HG03108 (cell line): ENCODE measurements around the gene PDZD7.
A peak's percentile ranks its signal among the peaks of the same experiment; 100 is the strongest.

Experiments used
- ATAC-seq: cut with Tn5 transposase; IDR thresholded peaks from one replicate; pipeline ENCODE4 v1.9.1; 2021; ENCODE audit warnings: moderate library complexity; ENCODE audit not compliant: unreplicated experiment

The PDZD7 gene

DNA sequence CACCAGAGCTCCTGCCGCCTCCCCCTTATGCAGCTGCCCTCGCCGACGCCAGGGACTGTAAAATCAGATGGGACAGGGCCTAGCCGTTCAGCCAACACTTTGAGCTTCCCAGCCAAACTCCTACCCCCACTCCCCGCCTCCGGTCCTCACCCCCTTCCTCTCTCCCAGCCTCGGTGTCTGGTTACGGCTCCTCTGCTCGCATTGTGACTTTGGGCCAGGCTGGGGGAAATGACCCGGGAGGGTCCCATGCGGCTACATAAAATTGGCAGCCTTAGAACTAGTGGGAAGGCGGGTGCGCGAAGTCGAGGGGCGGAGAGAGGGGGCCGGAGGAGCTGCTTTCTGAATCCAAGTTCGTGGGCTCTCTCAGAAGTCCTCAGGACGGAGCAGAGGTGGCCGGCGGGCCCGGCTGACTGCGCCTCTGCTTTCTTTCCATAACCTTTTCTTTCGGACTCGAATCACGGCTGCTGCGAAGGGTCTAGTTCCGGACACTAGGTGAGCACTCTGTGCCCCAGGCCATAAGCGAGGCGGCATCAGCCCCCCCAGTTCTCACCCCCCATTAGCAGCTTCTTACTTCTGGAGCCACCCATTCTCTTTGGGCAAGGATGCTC lies 30.8 kb upstream of the PDZD7 start, which contains the start of gene KAZALD1:
TSS of gene KAZALD1 (plus strand) at position 366 of the 608 bp plus-strand sequence. CDS start 604 bp downstream, outside the sequence.
- no peak for ATAC-seq

DNA sequence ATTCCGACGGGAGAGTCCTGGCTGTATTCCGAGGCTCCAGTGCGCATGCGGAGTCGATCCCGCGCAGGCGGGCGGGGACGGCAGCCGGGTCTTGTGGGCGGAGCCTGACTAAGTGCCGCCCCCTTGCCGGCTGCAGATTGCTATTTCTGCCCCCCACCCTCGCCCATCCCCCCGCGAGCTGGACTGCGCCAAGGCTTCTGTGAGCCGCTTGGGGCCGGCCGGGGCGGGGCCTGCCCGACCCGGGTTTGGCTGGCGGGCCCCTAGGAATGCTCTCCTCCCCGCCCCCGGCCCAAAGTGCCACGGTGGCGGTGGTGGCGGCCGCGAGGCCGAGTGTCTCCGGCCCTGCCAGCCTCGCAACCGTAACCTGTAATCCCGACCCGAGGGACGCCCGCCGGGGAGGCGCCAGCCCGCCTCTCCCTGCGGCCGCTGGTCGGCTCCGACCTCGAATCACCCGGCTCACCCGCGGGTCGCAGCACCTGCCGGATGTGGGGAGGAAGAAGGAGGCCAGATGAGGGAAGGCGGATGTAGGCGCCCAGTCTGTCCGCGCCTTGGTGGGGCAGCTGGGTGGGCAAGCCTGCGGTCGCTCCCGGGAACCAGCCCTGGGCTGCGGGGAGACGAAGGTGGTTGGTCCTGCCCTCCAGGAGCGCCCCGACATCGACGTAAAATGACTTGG lies 30.2 kb upstream of the PDZD7 start:
- peak; percentile 48 for ATAC-seq

DNA sequence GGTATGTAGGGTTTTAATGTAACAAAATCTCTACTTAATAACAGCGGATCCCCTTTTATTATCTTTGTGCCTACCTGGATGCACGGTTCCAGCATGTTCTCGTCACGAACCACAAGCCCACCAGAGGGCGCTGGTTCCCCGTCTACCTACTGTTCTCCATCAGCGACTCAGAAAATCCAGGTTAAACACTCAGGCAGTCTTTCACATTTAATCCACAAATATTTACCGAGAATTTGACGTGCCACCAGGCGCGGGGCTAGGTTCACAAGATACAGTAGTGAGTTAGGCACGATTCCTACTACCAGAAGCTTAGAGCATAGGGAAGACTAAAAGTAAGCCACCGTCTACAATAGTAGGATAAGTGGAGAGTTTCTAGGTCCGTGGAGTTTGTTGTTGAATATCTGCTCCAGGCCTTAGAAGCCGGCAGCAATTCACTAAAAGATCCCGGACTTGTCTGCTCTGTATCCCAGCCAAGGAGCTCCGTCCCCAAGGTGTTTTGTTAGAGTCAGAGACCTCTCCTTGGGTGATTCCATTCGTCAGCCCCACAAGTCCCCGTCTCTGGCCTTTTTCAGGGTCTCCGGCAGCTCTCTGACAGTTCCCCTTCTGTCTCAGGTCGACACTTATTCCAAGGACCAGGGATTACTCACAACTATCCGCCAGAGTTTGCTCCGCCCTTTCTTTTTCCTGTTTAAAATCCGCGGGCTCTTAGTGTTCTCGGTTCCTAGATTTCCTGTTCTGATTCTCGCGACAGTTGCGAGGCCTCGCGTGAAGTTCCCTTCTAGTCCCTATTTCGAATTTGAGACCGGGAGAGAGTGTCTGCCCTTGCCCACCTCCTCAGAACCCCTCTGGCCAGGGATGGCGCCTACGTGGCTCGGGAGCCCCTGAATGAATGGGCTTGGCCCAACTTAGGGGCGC lies 29.4 kb upstream of the PDZD7 start:
- ATAC-seq, result peak; percentile 33

DNA sequence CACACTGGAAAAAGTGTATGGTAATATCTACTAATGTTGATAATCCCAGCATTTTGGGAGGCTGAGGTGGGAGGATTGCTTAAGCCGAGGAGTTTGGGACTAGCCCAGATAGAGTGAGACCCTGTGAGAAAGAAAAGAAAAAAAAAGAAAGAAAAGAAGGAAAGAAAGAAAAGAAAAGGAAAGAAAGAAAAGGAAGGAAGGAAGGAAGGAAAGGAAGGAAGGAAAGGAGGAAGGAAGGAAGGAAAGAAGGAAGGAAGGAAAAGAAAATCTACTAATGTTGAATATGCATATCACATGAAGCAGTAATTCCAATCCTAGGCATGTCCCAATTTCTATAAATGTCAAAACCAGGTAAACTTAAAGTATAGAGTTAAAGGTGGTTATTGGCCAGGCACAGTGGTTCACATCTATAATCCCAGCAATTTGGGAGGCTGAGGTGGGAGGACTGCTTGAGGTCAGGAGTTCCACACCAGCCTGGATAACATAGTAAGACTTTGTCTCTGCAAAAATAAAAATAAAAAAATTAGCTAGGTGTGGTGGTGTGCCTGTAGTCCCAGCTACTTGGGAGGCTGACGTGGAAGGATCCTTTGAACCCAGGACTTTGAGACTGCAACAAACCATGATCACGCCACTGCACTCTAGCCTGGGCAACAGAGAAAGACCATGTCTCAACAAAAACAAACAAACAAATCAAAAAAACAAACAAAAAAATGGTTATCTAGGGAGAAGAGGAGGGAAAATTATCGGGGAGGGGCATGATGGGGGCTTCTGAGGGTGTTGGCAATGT lies 25.6 kb upstream of the PDZD7 start:
- no peak for ATAC-seq

DNA sequence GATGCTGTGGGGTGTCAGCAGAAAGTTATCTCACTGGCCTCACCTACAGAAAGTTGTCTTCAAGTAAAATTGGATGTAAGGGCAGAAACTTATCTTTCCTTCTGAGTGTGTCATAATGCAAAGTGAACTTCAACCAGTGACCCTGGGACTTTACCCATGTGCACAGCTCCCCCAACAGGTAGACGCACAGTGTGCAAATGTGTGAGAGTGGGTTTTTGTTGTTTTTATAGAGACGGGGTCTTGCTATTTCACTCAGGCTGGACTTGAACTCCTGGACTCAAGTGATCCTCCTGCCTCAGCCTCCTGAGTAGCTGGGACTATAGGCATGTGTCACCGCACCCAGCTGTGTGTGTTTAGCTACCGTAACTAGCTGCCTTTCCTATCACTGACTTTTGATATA lies 24.5 kb upstream of the PDZD7 start:
- ATAC-seq, result no peak

DNA sequence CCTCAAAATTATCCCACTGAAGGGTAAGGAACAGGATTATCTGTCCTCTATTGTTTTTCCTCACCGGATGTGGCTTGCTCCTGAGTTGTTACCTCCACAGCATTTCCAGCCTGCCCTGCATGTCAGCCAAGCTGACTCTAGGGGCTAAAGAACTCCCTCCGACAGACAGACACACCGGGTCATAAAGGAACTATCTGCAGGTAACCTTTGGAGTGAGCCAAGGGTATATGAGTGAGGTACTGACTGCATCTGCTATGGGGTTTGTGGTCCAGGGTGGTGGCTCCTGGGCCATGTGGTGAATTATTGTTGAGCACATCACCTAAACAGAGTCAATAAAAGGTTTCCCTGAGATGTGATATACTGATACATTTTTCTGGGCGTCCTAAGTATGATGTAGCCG lies 23.9 kb upstream of the PDZD7 start:
- ATAC-seq, result no peak

DNA sequence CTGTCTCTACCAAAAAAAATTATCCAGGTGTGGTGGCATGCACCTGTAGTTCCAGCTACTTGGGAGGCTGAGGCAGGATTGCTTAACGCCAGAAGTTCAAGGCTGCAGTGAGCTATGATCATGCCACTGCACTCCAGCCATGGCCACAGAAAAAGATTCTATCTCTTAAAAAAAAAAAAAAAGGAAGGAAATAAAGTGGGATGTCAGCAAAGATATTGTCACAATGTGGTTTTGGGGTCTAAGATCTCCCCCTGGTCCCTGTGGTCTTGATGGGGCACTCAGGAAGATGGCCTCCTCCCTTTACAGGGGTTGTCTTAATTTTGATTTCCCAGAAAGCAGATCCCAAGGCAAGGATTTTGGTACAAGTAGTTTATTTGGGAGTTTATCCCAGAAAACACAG lies 23.4 kb upstream of the PDZD7 start:
- no peak for ATAC-seq

DNA sequence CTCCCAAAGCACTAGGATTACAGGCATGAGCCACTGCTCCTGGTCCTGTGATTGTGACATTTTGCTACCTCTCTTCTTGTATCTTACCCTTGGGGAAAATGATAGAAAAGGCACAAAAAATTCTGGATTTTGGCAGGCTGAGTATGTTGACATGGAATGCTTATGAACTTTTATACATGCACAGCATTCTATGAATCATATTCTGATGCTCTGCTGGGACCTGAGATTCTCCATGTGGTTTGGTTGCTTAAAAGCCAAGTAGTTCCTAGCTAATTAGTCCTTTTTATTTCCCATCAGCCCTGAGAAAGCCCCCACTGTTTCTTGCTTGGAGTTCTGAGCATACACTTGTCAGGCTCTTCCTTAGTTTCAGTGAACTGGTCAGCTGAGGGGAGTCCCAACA lies 22.6 kb upstream of the PDZD7 start:
- no peak for ATAC-seq

DNA sequence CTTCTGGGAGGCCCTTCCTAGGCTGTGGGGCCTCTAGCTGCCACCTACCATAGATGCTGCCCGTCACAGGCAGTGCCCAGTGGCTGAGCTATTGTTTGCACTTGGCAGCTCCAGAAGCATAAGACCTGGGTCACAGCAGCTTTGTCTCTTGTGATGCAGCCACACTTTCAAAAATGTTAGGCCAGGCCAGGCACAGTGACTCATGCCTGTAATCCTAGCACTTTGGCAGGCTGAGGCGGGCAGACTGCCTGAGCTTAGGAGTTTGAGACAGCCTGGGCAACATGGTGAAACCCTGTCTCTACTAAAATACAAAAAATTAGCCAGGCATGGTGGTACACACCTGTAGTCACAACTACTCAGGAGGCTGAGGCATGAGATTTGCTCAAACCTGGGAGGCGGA lies 21.4 kb upstream of the PDZD7 start:
- ATAC-seq, result no peak

DNA sequence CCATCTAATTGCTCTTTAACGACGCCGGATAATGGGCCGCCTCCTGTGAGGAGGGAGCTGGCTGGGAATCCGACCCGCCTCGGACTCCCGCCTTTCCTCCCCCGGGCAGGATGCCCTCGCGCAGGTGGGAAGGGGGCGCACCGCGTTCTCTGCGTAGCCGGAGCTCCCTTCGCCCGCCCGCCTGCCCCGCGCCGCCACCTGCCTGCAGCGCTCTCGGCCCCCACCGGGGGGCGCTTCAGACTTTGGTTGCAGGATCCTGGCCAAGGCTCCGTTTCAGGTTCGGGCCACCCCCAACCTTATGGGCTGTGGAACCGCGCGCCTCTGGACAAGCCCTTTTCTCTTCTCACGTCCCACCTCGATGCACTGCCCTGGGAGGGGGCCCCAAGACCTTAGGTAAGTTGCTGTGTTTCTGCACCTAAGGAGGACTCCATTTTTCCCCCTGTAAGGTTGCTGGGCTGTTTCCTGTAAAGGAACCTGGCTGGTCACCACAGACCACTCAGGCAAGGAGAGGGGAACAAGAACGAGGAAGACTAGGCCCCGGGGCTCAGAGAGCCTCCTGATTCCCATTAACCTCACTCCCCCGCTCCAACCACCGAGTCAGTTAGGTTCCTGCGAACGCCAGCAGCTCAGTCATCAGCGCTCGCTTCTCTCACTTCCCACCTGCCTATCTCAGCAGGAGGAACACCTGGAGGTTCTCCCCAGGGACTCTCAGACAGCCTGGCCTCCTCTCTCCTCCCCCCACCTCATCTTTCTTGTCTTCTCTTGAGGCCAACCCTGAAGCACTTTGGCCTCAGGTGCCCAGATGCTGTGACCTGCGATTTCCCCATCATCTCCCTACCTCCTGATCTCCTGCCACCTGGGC lies 19.5 kb upstream of the PDZD7 start:
- ATAC-seq, result peak; percentile 64

DNA sequence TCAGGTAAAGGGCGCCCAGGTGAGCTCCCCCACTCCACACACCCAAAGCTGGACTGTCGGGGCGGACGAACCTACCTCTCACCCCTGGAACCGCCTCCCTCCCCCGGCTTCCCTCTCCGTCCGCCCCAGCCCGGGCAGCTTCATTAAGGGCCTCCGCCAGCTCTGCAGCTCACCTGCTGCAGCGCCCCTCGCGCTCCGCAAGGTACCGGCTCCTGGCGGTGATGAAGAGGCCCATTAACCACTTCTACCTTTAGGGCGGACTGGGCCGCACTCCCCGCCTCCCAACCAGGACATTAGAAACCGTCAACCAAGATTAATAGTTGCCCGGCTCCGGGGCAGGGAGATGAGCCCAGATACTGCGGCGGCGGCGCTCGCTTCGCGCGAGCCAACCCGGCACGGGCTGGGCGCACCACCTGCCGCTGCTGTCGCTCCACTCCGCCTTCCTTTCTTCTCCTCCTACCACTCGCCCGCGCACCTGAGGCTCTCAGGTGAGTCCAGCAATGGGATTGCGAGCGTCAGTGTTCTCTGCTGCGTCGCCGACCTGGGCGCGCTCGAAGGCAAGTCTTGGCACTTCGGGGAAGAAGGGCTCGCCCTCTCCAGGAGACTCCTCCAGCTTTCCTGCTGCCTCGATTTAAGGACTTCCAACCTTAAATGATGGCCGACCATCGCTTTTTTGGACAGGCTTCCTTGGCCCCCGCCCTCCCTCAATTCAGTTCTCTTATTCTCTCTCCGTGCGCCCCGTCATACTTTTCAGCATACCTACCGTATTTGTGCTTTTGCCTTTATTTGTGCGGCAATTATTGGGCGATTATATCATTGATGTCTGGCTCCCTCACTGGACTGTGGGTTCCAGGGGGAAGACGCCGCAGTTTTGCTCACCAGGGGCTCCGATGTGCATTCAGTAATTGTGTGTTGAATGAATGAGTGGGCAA lies 17.3 kb upstream of the PDZD7 start:
- ATAC-seq, result no peak

DNA sequence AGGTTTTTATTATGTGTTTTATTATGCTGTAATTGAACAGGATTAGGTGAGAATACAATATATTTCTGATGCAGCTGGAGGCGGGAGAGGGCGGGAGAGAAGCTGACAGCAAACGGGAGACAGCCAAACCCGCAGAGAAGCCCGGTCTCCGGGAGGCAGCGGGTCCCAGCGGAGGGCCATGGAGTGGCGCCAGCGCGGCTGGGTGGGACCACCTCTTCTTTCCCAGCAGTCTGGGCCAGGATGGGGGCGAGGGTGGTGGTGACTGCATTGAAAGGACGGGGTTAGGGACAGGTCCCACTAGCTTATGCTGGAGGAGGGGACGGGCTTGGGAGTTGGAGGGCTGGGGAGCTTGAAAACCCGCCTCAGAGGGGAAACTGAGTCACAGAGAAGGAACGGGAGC lies 16.3 kb upstream of the PDZD7 start:
- ATAC-seq, result no peak

DNA sequence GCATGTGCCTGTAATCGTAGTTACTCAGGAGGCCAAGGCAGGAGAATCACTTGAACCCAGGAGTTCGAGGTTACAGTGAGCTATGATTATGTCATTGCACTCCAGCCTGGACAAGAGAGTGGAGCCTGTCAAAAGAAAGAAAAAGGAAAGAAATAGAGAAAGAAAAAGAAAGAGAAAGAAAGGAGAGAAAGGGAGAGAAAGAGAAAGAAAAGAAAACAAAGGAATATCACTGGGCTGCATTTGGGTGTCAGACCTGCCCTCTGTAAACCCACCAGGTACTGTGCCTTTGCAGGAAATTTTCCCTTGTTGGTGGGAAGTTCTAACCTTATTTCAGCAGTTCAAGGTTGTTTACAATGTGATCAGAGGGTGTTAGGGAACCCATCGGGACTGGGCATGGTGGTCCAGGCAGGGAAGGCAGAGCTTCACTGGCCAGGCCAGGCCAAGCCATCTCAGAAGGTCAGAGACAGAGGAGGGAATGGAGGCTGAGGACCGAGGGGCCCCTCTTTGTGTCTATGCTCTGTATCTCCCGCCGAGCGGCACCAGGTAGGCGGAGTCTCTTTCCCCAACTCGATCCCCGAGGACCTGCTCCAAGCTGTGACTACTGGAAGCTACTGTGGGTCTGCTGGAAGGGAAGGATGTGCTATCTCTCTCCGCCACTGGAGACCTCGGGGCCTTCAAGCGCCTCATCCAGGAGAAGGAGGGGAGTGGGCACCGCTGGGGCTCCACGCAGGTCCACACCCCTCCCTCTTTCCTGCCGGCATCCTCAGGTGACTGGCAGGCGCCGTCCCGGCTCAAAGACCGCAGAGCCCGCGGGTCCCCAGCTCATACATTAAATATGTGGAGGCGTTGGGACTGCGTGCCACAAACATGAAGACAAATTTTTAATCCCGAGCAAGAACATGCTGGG lies 15.7 kb upstream of the PDZD7 start:
- ATAC-seq, result no peak

DNA sequence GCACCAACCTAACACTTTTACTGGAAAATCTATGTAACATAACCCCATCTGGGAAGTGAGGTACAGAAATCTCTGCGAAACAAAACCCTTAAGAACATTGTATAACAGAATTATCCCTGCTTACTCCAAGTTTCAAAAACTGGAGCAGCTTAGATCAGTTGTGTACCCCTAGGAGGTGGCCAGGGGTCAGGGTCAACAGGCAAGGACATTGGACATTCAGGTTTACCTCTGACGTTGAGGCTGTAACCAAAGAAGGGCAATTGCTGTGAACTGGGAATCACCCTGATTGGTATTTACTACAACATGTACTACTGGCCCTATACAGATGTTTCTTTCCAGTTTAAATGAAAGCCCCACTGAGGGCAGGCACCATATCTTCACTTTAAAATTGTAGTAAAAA lies 13.2 kb upstream of the PDZD7 start:
- no peak for ATAC-seq

DNA sequence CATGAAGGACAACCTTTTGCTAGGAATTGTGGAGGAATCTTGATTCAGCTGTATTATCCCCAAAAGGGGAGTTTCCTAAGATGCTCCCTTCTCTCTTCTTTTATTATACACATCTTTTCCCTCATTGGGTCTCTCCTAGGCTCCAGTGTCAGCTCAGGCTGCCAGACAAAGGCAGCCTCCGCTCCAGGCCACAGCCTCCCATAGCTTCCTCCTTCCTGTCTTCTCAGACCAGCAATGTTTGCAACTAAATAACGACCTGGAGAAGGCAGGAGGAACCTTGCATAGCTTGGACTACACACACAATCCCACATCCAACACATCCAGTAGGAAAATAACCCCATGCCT lies 12.4 kb upstream of the PDZD7 start:
- ATAC-seq, result no peak

DNA sequence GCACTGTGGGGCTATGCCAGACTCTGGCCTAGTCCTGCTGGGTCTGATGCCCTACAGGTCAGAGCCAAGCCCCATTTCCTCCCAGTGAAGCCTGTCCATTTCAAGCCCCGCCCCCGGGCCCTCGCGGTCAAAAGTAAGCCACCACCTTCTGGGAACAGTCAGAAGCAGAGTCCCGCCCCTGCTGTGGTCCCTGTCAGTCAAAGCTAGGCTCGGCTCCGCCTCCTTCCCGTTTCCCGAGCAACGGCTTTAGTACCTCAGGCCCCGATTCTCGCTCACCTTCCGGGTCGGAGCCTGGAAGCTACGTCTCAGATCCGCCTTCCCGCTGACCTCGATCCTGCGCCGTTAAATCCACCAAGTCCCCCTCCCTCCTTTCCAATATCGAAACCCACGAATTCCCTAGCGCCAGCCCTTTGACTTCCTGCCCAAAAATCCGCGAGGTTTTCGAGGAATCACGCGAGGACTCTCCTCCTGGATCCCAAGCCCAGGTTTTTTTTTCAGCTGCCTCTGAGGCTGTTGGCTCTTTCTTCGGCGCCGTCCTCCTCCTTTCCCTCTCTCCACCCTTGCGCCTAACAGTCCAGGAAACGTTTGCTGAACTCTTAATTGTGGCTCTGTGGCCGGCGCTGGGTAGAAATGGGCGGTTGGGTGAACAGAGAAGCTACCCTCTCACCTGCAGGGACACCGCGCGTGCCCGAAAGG lies 11.9 kb upstream of the PDZD7 start:
- peak; percentile 97 for ATAC-seq

DNA sequence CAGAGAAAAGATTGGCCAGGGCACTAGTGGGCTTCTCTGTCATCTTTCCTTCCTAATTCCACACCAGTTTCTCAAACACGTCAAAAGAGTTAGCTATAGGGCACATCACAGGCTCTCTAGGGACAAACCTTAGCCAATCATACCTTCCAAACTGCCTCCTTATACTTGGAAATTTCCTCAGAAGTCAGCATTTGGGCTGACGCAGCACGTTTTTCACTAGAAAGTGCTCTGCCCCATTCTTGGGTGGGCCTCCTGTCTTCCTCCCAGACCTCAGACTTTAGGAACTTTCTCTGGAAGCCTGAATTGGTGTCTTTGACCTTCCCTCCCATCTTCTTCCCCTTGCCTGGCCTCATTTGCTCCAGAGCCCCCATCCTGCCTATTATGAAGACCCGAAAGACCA lies 11.2 kb upstream of the PDZD7 start:
- ATAC-seq, result no peak
